Fibroblast of skin of left biceps (primary cell): ENCODE measurements around the gene C1orf174.

Experiments used
- DNase-seq, 2 experiments: peaks; one replicate each; pipeline ENCODE4 v3.0.0-alpha.2; 2013; ENCODE audit warnings: low read depth in 2 of 2

Gene C1orf174

GRCh38 chr1:3895279-3895950 lies 4.7 kb downstream of the C1orf174 start:
- no peak for DNase-seq

GRCh38 chr1:3894626-3895278 lies 5.3 kb downstream of the C1orf174 start:
- no peak for DNase-seq

- no peak for DNase-seq
These were observed 6.9 kb downstream of the C1orf174 start for GRCh38 chr1:3893190-3893589.

- DNase-seq = no peak
These were observed 7.3 kb downstream of the C1orf174 start for GRCh38 chr1:3892748-3893147.

- no peak for DNase-seq
These were observed 8.7 kb downstream of the C1orf174 start for GRCh38 chr1:3891329-3891865.

GRCh38 chr1:3890389-3891328 lies 9.4 kb downstream of the C1orf174 start:
- DNase-seq = no peak

- no peak for DNase-seq
These were observed 10.1 kb downstream of the C1orf174 start for GRCh38 chr1:3889936-3890335.

GRCh38 chr1:3888301-3888700 lies 11.8 kb downstream of the C1orf174 start:
- DNase-seq = no peak

- DNase-seq = no peak
These were observed 13.4 kb downstream of the C1orf174 start for GRCh38 chr1:3886691-3887090.

- no peak for DNase-seq
These were observed 13.9 kb downstream of the C1orf174 start for GRCh38 chr1:3886106-3886670.

GRCh38 chr1:3885611-3886010 lies 14.5 kb downstream of the C1orf174 start:
- no peak for DNase-seq

GRCh38 chr1:3884966-3885365 lies 15.1 kb downstream of the C1orf174 start:
- DNase-seq = no peak

GRCh38 chr1:3883194-3883925 lies 16.7 kb downstream of the C1orf174 start:
- DNase-seq = no peak

- DNase-seq = no peak
These were observed 18.9 kb downstream of the C1orf174 start for GRCh38 chr1:3881193-3881480.

- no peak for DNase-seq
These were observed 19.5 kb downstream of the C1orf174 start for GRCh38 chr1:3880429-3881192.

GRCh38 chr1:3879787-3880428 lies 20.2 kb downstream of the C1orf174 start:
- no peak for DNase-seq

GRCh38 chr1:3879099-3879498 lies 21.0 kb downstream of the C1orf174 start:
- no peak for DNase-seq

GRCh38 chr1:3876716-3877115 lies 23.4 kb downstream of the C1orf174 start:
- DNase-seq = no peak

- DNase-seq = no peak
These were observed 25.3 kb downstream of the C1orf174 start for GRCh38 chr1:3874736-3875135.

GRCh38 chr1:3872546-3872945 lies 27.5 kb downstream of the C1orf174 start:
- DNase-seq = no peak
